GM23248 (cell line): Measurements from ENCODE around the gene CLCN7.

Experiments used
- EZH2 ChIP-seq: fragments of 200-600 bp; sonication (generic); IDR thresholded peaks from 2 replicates; pipeline ENCODE4 v1.6.1; 2018; ENCODE audit warnings: antibody characterized with exemption, mild to moderate bottlenecking; ENCODE audit not compliant: insufficient read depth, poor library complexity, severe bottlenecking
- EZH2phosphoT487 ChIP-seq: fragments of 200-600 bp; sonication (generic); IDR thresholded peaks from 2 replicates; pipeline ENCODE4 v1.6.1; 2018; ENCODE audit warnings: antibody characterized with exemption, moderate library complexity, mild to moderate bottlenecking, low read depth; ENCODE audit not compliant: insufficient read depth

- no peak for TF ChIP-seq EZH2phosphoT487
- no peak for TF ChIP-seq EZH2
These were observed 48.9 kb upstream of the CLCN7 start for GRCh38 chr16:1523581-1524245.
